Measurements from ENCODE around the gene DVL2. TPM values are rescaled to one million over a fixed set of nuclear protein-coding genes. Genes with fewer than 3 reads are reported as not detected.

DVL2 gene
- total and polyA plus RNA-seq, 2 of the 13 experiments (the other 11 are each of a cell fraction or from before 2014, with no cell fraction given): 5.7 to 38.2 TPM

DNA sequence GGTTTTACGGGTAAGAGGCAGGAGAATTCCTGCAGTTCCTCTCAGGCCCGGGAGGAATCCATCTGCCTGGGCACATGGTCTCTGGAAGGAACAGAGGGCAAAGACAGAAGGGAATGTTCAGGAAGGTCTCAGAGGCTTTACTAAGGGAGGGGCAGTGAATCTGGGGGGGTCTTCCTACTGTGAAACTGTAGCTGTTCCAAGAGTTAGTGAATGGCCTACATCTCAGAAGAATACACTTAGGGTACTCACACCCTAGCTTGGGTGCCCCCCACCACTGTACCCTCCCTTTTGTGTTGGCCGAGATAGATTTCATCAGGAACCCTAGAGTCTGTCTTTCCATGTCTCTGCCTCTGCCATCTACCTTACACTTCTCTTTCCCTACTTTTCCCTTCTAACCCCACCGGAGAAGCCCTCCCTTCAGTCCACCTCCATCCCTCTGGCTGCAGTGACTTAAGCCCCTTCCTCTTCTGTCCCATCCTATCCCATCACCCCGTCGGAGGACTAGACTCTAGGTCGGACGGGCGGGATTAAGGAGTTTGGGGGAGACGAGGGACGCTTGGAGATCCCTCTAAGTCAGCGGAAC is 15.0 kb downstream of the DVL2 start (continued):
- TF ChIP-seq RFXAP (CRISPR knock-in tag; IDR thresholded peaks at IDR 0.05; ENCODE audit: borderline replicate concordance) (0 out of 2 replicates have a peak, but pooled peaks have one; percentile 45), ZNF18 (CRISPR knock-in tag; IDR thresholded peaks at IDR 0.05; ENCODE audit: insufficient replicate concordance) (peak; percentile 69)

DNA sequence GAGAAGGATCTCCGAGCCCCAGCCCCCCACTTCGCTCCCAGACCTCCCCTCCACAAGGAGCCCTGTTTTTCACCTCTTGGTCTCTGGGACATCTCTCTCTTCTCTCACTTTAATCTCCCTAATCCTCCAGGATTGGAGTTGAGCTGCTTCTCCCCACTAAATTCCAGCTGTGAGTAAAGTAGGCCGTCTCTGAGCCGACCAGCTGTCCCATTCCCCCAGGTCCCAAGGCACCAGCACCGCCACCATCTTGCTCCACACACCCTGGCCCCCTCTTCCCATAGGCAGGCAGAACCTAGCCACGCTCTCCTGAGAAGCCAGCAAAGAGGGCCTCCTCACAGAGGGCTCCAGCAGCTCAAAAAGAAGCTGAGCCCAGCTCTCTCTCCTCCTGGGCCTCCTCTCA is 15.6 kb downstream of the DVL2 start:
- Histone ChIP-seq H3K9ac (ENCODE audit: insufficient read depth, low read depth, low read length) (peak overlapping the region; percentile 90), H3K4me1 (ENCODE audit: insufficient read depth, low read length) (peaks cover 72% of the 10 kb centered on the region), H4K20me1 (ENCODE audit: insufficient read depth, low read length) (peaks cover 10% of the 10 kb centered on the region; the same call in 1 of the 2 replicates), H3K27me3 (ENCODE audit: control insufficient read depth in 1 of 2, insufficient read depth in 2 of 2, low read length in 2 of 2) (peaks cover 0 to 4% of the 10 kb centered on the region in 2 experiments; a peak in 2 of 5 replicates), H3K27ac (ENCODE audit: extremely low read length, insufficient read depth, low read length) (no peak overlapping the region), H3K36me3 (replicated peaks in 1 of 2; ENCODE audit: control insufficient read depth in 1 of 2, insufficient read depth in 2 of 2, low read length in 2 of 2) (peaks cover 5 to 29% of the 10 kb centered on the region in 2 experiments; a peak in 4 of 5 replicates), H3K9me3 (ENCODE audit: low read length) (no peaks in the 10 kb centered on the region), H2AFZ (ENCODE audit: low read length) (no peak overlapping the region), H3K4me2 (ENCODE audit: low read depth, low read length) (peak overlapping the region; percentile 99), H3K4me3 (replicated peaks in 1 of 3; ENCODE audit: insufficient read depth in 1 of 3, low read depth in 2 of 3, low read length in 3 of 3) (peak overlapping the region; percentile 73 to 93 (median 90)), H3K79me2 (ENCODE audit: insufficient read depth, low read length) (peaks cover 14% of the 10 kb centered on the region)
- no TSS peak for BruUV-seq (replicated peaks)
- TF ChIP-seq, protein P1, sequence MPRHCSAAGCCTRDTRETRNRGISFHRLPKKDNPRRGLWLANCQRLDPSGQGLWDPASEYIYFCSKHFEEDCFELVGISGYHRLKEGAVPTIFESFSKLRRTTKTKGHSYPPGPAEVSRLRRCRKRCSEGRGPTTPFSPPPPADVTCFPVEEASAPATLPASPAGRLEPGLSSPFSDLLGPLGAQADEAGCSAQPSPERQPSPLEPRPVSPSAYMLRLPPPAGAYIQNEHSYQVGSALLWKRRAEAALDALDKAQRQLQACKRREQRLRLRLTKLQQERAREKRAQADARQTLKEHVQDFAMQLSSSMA (CRISPR knock-in tag; IDR thresholded peaks at IDR 0.05): no peak
- TF ChIP-seq SOX6 (IDR thresholded peaks at IDR 0.05) (no peak), SOX6 (CRISPR knock-in tag; IDR thresholded peaks at IDR 0.05) (no peak), EED (CRISPR knock-in tag; IDR thresholded peaks at IDR 0.05) (0 out of 2 replicates have a peak, but pooled peaks have one; percentile 45), TBX3 (IDR thresholded peaks at IDR 0.05; ENCODE audit: borderline replicate concordance) (no peak), YY1 (IDR thresholded peaks at IDR 0.05; ENCODE audit: insufficient read depth, insufficient replicate concordance, low read depth, low read length) (peak; percentile 11), NCOA2 (CRISPR knock-in tag; IDR thresholded peaks at IDR 0.05) (no peak)
- TF ChIP-seq, protein P2, sequence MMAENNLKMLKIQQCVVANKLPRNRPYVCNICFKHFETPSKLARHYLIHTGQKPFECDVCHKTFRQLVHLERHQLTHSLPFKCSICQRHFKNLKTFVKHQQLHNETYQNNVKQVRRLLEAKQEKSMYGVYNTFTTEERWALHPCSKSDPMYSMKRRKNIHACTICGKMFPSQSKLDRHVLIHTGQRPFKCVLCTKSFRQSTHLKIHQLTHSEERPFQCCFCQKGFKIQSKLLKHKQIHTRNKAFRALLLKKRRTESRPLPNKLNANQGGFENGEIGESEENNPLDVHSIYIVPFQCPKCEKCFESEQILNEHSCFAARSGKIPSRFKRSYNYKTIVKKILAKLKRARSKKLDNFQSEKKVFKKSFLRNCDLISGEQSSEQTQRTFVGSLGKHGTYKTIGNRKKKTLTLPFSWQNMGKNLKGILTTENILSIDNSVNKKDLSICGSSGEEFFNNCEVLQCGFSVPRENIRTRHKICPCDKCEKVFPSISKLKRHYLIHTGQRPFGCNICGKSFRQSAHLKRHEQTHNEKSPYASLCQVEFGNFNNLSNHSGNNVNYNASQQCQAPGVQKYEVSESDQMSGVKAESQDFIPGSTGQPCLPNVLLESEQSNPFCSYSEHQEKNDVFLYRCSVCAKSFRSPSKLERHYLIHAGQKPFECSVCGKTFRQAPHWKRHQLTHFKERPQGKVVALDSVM (CRISPR knock-in tag; IDR thresholded peaks at IDR 0.05): no peak
- TF ChIP-seq, protein P3, sequence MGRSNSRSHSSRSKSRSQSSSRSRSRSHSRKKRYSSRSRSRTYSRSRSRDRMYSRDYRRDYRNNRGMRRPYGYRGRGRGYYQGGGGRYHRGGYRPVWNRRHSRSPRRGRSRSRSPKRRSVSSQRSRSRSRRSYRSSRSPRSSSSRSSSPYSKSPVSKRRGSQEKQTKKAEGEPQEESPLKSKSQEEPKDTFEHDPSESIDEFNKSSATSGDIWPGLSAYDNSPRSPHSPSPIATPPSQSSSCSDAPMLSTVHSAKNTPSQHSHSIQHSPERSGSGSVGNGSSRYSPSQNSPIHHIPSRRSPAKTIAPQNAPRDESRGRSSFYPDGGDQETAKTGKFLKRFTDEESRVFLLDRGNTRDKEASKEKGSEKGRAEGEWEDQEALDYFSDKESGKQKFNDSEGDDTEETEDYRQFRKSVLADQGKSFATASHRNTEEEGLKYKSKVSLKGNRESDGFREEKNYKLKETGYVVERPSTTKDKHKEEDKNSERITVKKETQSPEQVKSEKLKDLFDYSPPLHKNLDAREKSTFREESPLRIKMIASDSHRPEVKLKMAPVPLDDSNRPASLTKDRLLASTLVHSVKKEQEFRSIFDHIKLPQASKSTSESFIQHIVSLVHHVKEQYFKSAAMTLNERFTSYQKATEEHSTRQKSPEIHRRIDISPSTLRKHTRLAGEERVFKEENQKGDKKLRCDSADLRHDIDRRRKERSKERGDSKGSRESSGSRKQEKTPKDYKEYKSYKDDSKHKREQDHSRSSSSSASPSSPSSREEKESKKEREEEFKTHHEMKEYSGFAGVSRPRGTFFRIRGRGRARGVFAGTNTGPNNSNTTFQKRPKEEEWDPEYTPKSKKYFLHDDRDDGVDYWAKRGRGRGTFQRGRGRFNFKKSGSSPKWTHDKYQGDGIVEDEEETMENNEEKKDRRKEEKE (IDR thresholded peaks at IDR 0.05): no peak
- no peak for FAIRE-seq
- WGBS (ENCODE audit: low lambda C conversion rate): 29% methylated on average over 6 of the region's 6 CpGs
- no peak for ATAC-seq
- POLR2A ChIA-PET: interaction anchor here (0.6 to 4.3 kb wide), 5 partner anchors 16 to 132 kb away, joined by 3 to 76 read pairs (median 5); partner anchors contain the start of genes ASGR1, ASGR2 and DVL2
- intact Hi-C loops (cut with micrococcal nuclease; ENCODE audit: unreplicated experiment): no loop called here
- in situ Hi-C loops (cut with HindIII; ENCODE audit: extremely low pct_ligation_motif_present, low pct_unique_long_range_greater_than_20kb): loop anchor here (5.0 kb wide), 1 partner anchor 41 kb away; the partner anchor contains the start of gene ASGR1
- CTCF ChIA-PET (ENCODE audit: low intra/inter-chr PET ratio, low total read pairs): no interaction called here
- no peak for DNase-seq (ENCODE audit: low spot score)

All from HepG2 (cell line).